Measurements from ENCODE around the gene TESK1. TPM values are rescaled to one million over a fixed set of nuclear protein-coding genes. Genes with fewer than 3 reads are reported as not detected.
A peak's percentile ranks its signal among the peaks of the same experiment; 100 is the strongest.

The TESK1 gene
- polyA plus RNA-seq, 1 donor from 2014 or later = 10.3 TPM

GRCh38 chr9:35656348-35656747, 51.3 kb downstream of the TESK1 start:
- Mint-ChIP-seq H3K27me3 (peaks cover 2% of the 10 kb centered on the region), H3K36me3 (peaks cover 2% of the 10 kb centered on the region), H3K4me3 (peak overlapping the region in 3 of 4 donors; percentile 46 to 90 (median 71)), H3K27ac (peak overlapping the region; percentile 99 to 100 (median 100)), H3K9me3 (peaks cover 0 to 5% (median 0%) of the 10 kb centered on the region in 3 donors), H3K4me1 (peaks cover 35 to 57% (median 43%) of the 10 kb centered on the region in 3 donors)

GRCh38 chr9:35656831-35657545, 51.9 kb downstream of the TESK1 start:
- peaks cover 0 to 5% (median 0%) of the 10 kb centered on the region in 3 donors for H3K9me3 Mint-ChIP-seq
- peak overlapping the region; percentile 87 to 96 (median 92) for H3K4me3 Mint-ChIP-seq
- peak overlapping the region; percentile 99 to 100 (median 100) for H3K27ac Mint-ChIP-seq
- peaks cover 2% of the 10 kb centered on the region for H3K36me3 Mint-ChIP-seq
- H3K27me3 Mint-ChIP-seq = peaks cover 2% of the 10 kb centered on the region
- H3K4me1 Mint-ChIP-seq = peaks cover 37 to 56% (median 43%) of the 10 kb centered on the region in 3 donors

- peaks cover 39 to 63% (median 48%) of the 10 kb centered on the region in 3 donors for H3K4me1 Mint-ChIP-seq
- H3K27ac Mint-ChIP-seq = peak within 1 kb of the TSS; percentile 99 to 100 (median 100)
- H3K27me3 Mint-ChIP-seq = peaks cover 2% of the 10 kb centered on the region
- H3K4me3 Mint-ChIP-seq = peak within 1 kb of the TSS; percentile 87 to 96 (median 92)
- H3K36me3 Mint-ChIP-seq = peaks cover 2% of the 10 kb centered on the region
- H3K9me3 Mint-ChIP-seq = peaks cover 0 to 5% (median 0%) of the 10 kb centered on the region in 3 donors
Observed at GRCh38 chr9:35657546-35658136, 52.6 kb downstream of the TESK1 start, which contains the start of gene RMRP. Gene RMRP, minus strand, starts transcription at chr9:35658019.

- Mint-ChIP-seq H3K4me1 (peaks cover 39 to 67% (median 53%) of the 10 kb centered on the region in 3 donors), H3K36me3 (peaks cover 2% of the 10 kb centered on the region), H3K9me3 (peaks cover 0 to 5% (median 0%) of the 10 kb centered on the region in 3 donors), H3K27ac (peak within 1 kb of the TSS; percentile 99 to 100 (median 100)), H3K4me3 (peak within 1 kb of the TSS; percentile 87 to 96 (median 92)), H3K27me3 (peaks cover 2% of the 10 kb centered on the region)
Observed at GRCh38 chr9:35658137-35658967, 53.3 kb downstream of the TESK1 start, which contains the start of gene CCDC107. Gene CCDC107, plus strand, starts transcription at chr9:35658292. Its CDS starts 88 bp downstream, at chr9:35658380.

DNA sequence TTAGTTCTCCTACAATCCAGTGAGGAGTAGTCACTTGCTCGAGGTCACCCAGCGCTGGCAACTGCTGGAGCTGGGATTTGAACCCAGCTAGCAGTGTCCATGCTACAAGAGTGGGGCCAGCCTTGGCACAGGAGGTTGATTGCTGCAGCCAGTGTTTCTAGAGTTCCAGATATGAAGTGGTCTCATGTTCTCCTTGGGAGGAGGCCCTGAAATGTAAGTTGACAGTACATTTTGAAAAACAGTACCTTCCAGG, 53.8 kb downstream of the TESK1 start:
- Mint-ChIP-seq H3K4me3 (peak overlapping the region; percentile 87 to 95 (median 92)), H3K27ac (peak overlapping the region; percentile 99 to 100 (median 100)), H3K27me3 (peaks cover 2% of the 10 kb centered on the region), H3K4me1 (peaks cover 39 to 67% (median 53%) of the 10 kb centered on the region in 3 donors), H3K9me3 (peaks cover 0 to 5% (median 0%) of the 10 kb centered on the region in 3 donors), H3K36me3 (peaks cover 2% of the 10 kb centered on the region)

GRCh38 chr9:35659340-35659739, 54.3 kb downstream of the TESK1 start:
- Mint-ChIP-seq H3K9me3 (peaks cover 0 to 5% (median 0%) of the 10 kb centered on the region in 3 donors), H3K36me3 (peaks cover 2% of the 10 kb centered on the region), H3K27ac (peak overlapping the region; percentile 99 to 100 (median 100)), H3K4me1 (peaks cover 41 to 66% (median 53%) of the 10 kb centered on the region in 3 donors), H3K27me3 (peaks cover 2% of the 10 kb centered on the region), H3K4me3 (peak overlapping the region; percentile 87 to 95 (median 92))

Other genes starting within 250 kb of the TESK1 start
- gene RUSC2, start 115.2 kb upstream of the TESK1 start, polyA plus RNA-seq = not detected
- gene CD72, start 13.2 kb downstream of the TESK1 start, polyA plus RNA-seq = 51.9 TPM
- 188 TPM for gene SIT1, start 45.7 kb downstream of the TESK1 start, polyA plus RNA-seq
- 30.5 TPM for gene RMRP, start 52.8 kb downstream of the TESK1 start, polyA plus RNA-seq
- 77.4 TPM for gene CCDC107, start 53.0 kb downstream of the TESK1 start, polyA plus RNA-seq
- gene ARHGEF39, start 59.9 kb downstream of the TESK1 start, polyA plus RNA-seq = 0.64 TPM
- not detected for gene CA9, start 68.7 kb downstream of the TESK1 start, polyA plus RNA-seq
- gene TPM2, start 84.7 kb downstream of the TESK1 start, polyA plus RNA-seq = not detected
- gene TLN1, start 126.9 kb downstream of the TESK1 start, polyA plus RNA-seq = 106 TPM
- gene CREB3, start 127.4 kb downstream of the TESK1 start, polyA plus RNA-seq = 29.3 TPM
- gene GBA2, start 144.0 kb downstream of the TESK1 start, polyA plus RNA-seq = 34.6 TPM
- 7.2 TPM for gene RGP1, start 144.0 kb downstream of the TESK1 start, polyA plus RNA-seq
- 3.8 TPM for gene MSMP, start 149.0 kb downstream of the TESK1 start, polyA plus RNA-seq
- gene NPR2, start 186.3 kb downstream of the TESK1 start, polyA plus RNA-seq = 1.9 TPM
- gene SPAG8, start 207.0 kb downstream of the TESK1 start, polyA plus RNA-seq = 1.1 TPM
- gene HINT2, start 209.8 kb downstream of the TESK1 start, polyA plus RNA-seq = 89.2 TPM
- not detected for gene FAM221B, start 223.5 kb downstream of the TESK1 start, polyA plus RNA-seq
- gene TMEM8B, start 224.0 kb downstream of the TESK1 start, polyA plus RNA-seq = 1.3 TPM

All from IgD-negative memory B cell (primary cell).